ENCODE results near the gene MUC6.

The MUC6 gene

DNA sequence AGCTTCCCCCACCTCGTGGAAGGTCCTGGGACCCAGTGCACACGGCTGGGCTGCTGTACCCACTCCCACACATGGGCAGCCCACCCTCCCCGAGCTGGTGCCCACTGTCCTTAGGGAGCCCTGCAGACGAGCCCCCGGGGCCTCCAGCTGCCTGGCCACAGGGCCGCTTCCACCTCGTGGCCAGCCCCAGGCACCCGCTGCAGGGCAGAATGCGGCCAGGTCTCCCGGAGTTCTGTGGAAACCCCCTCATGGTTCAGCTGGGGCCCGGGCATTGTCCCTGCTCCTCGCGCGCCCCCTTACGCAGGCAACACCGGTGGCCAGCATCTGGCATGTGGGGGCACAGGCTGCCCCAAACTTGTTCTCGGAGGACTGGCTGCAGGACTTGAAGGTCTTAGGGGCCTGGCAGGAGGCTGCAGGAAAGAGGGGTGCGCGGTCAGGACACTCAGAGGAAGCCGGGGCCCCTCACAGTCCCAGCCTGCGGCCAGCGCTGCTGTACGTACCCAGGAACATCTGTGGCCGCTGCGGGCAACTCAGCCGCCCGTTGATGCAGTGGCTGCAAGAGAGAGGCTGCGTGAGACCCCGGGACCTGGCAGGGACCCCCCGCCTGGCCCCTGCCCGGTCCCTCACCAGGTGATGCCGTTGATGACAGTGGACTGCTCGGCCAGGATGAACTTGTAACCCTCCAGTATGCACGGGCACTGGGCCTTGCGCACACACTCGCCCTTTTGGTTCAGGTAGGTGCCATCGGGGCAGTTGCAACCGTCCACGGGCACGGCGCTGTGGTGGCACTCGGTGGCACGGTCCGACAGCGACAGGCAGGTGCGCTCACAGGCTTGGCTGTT lies 9.7 kb downstream of the MUC6 start:
- in situ Hi-C loops (cut with HindIII; ENCODE audit: low pct_unique_long_range_greater_than_20kb, low sequenced_read_pairs) = no loop called here
- no peak for DNase-seq (ENCODE audit: low read depth in 1 of 2, low spot score in 1 of 2)
- TF ChIP-seq JUND (IDR thresholded peaks at IDR 0.05; ENCODE audit: low read depth) = no peak

DNA sequence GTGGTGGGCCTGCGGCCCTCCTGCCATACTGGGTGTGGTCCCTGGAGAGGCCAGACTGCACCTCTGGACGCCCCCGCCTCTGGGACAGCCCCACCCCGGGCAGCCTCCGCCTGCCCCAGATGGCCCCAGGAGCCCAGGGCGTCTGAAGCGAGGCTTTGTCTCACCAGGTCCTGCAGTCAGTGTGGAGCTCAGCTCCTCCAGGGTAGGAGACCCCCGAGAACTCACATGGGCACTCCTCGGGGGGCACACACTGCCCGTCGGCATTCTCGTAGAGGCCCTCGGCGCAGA lies 10.4 kb downstream of the MUC6 start:
- no peak for DNase-seq (ENCODE audit: low read depth in 1 of 2, low spot score in 1 of 2)
- no peak for TF ChIP-seq JUND (IDR thresholded peaks at IDR 0.05; ENCODE audit: low read depth)
- in situ Hi-C loops (cut with HindIII; ENCODE audit: low pct_unique_long_range_greater_than_20kb, low sequenced_read_pairs) = no loop called here

DNA sequence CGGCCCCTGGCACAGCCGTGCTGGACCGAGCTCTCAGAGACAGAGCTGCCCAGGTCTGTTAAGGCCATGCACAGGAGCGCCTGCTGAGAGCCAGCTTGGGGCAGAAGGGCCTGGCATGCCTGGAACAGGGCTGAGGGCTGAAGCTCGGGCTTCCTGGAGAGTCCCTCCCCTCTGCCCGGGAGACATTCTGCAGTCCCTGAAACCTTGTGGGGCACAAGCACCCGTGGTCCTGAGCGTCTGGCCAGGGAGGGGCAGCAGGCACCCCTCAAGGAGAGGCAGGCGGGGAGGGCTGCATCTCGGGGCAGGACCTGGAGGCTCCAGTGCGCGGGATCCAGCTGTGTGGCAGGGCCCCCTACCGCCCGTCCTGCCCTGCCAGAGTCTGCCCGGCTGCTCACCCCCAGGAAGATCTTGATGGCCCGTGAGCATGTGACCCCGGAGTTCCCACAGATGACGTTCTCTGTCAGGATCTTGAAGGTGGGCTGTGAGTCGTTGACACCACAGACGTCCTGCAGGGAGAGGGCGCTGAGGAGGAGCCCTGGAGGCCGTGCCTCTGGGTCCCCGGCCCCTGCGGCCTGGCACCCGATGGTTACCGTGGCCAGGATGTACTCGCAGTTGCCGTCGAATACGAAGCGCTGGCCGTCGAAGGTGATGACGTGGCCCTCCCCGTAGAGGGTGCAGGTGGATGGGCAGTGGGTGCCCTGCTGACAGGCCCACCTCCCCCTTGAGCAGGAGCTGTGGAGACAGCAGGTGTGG lies 10.9 kb downstream of the MUC6 start:
- no peak for TF ChIP-seq JUND (IDR thresholded peaks at IDR 0.05; ENCODE audit: low read depth)
- no peak for DNase-seq (ENCODE audit: low read depth in 1 of 2, low spot score in 1 of 2)
- in situ Hi-C loops (cut with HindIII; ENCODE audit: low pct_unique_long_range_greater_than_20kb, low sequenced_read_pairs) = no loop called here

DNA sequence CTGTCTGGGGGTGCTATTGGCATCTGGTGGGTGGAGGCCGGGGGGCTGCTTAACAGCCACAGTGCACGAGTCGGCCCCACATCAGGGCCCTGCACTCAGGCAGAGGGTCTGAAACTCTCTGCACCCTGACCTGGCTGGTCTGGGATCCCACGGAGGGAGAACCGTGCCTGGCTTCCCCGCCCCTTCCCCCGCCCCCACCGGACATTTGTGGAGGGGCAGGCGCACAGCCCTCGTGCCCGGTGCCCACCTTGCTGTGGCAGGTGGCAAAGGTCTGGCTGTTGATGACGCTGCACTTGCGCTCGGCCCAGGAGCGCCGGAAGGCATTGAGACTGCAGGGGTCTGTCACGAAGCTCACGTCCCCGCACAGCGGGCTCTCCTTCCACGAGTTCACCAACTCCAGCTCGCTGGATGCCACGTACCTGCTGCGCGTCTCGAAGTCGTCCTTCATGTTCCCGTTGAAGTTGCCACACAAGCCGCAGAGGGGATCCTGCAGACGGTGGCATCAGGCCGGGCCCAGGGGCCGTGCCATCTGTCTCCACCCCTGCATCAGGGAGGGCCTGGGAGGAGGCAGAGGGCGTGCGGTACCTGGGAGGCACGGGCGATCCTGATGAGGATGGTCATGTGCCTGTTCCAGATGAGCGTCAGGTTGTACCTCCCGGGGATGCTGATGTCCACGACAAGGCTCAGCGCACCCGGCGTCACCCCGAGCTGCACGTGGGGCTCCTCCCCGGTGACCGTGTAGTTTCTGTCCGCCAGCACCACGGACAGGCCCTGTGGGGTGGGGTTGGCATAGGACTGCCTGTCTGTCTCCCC lies 11.7 kb downstream of the MUC6 start:
- no peak for DNase-seq (ENCODE audit: low read depth in 1 of 2, low spot score in 1 of 2)
- in situ Hi-C loops (cut with HindIII; ENCODE audit: low pct_unique_long_range_greater_than_20kb, low sequenced_read_pairs) = no loop called here
- TF ChIP-seq JUND (IDR thresholded peaks at IDR 0.05; ENCODE audit: low read depth) = no peak

DNA sequence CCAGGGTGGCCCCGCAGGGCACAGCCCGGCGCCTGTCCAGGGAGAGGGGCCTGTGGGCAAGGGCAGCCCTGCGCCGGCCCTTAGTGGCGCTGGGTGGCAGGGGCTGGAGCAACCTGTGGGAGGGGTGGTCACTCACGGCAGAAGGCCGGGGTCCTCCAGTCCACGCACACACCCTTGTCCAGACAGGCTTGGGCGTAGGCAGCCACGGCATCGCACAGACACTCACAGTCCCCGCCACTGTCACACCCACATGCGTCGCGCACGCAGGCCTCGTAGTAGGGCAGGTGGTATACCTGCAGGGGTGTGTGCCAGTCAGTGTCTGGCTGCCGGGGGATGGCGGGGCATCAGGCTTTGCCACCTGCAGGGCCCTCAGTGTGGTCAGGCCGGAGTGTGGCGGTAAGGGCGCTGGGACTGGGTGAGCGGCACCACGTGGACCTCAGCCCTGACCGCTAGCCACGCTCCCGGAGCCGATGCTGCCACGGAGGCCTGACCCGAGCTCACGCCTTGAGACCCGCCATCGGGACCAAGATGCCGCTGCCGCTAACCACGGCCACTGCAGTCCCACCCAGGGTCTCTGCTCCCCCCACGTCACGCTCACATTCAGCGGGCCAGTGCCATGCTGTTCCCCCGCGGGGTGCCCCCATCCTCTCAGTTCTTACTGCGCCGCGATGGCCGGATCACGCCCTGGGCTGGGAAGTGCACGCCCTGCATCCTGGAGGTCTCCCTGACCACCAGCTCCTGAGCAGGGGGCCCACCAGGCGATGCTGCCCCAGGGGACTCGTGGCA lies 12.5 kb downstream of the MUC6 start:
- in situ Hi-C loops (cut with HindIII; ENCODE audit: low pct_unique_long_range_greater_than_20kb, low sequenced_read_pairs) = no loop called here
- no peak for TF ChIP-seq JUND (IDR thresholded peaks at IDR 0.05; ENCODE audit: low read depth)

DNA sequence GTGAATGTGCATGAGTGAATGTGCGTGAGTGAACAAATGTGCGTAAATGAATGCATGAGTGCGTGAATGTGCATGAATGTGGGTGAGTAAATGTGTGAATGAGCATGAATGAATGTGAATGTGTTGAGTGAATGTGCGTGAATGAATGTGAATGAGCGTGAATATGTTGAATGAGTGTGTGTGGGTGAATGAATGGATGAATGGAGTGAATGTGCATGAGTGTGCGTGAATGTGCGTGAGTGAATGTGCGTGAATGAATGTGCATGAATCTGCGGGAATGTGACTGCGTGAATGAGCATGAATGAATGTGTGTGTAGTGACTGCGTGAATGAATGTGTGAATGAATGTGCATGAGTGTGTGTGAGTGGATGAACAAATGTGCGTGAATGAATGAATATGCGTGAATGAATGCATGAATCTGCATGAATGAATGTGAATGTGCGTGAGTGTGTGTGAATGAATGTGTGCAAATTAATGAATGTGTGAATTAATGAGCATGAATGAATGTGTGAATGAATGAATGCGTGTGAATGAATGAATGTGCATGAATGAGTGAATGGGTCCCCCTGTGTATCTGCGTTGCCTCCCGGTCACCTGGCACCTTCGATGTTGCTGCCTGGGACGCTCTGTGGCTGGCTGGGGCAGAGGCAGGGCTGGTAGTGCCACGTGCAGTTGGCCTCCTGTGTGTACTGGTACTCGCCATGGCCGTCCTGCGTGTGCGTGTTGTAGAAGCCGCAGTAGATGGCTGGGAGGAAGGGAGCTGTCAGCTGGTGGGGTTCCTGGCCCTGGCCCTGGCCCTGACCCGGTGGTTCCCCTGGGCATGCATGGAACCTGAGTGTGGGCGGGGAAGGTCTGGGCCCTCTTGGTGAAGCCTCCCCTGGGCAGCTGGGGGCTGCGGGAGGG lies 13.4 kb downstream of the MUC6 start:
- TF ChIP-seq JUND (IDR thresholded peaks at IDR 0.05; ENCODE audit: low read depth) = no peak
- DNase-seq (ENCODE audit: low read depth in 1 of 2, low spot score in 1 of 2) = no peak
- in situ Hi-C loops (cut with HindIII; ENCODE audit: low pct_unique_long_range_greater_than_20kb, low sequenced_read_pairs) = no loop called here

More for the DNA sequence above, 12.5 kb downstream of the MUC6 start:
- DNase-seq (ENCODE audit: low read depth in 1 of 2, low spot score in 1 of 2) = no peak

DNA sequence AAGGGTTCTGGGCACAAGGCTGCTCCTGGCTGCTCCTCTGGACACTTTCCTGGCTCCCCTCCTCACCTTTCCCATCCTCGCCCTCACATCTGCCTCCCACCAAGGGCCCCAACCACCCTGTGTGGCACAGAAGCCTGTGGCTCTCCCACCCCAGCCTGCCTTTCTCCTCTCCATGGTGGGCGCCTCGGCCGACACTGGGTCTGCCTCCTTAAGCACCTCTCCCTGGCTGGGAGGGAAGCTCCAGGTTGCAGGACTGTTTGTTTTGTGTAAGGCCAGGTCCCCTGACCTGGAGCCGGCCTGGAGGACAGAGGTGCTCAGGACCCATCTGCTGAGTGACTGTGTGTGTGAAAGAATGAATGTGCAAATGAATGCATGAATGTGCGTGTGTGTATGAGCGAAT lies 14.1 kb downstream of the MUC6 start:
- in situ Hi-C loops (cut with HindIII; ENCODE audit: low pct_unique_long_range_greater_than_20kb, low sequenced_read_pairs) = no loop called here
- DNase-seq (ENCODE audit: low read depth in 1 of 2, low spot score in 1 of 2) = no peak

DNA sequence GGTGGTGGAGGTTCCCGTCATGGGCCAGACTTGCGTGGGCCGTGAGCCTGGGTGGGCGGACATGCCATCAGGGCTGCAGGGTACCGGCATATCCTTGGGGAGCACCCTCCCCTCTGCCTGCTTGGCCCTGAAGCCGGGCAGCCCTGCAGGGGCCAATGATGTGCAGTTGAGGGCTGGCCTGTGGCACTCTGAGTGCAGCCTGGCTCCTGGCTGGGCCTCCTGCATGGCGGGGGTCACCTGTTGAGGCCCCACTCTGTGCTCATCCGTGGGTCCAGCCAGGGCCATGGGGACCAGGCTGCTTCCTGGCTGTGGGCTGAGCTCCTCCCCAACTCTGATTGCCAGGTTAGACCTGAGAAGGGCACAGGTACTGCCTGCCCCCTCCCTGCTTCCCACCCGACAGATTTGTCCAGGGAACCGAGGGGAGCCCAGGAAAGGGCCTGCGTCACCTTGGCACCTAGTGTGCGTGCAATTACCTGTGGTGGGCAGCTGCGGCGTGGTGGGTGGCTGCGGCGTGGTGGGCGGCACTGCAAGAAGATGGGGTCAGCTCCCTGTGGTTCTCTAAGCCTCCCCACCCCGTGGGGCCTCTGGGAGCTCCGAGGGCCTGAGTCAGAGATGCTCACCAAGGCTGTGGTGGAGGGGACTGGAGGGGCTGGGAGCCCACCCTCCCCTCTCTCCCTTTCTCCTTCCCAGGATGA lies 16.2 kb downstream of the MUC6 start:
- in situ Hi-C loops (cut with HindIII; ENCODE audit: low pct_unique_long_range_greater_than_20kb, low sequenced_read_pairs) = no loop called here
- DNase-seq (ENCODE audit: low read depth in 1 of 2, low spot score in 1 of 2) = no peak
- no peak for TF ChIP-seq JUND (IDR thresholded peaks at IDR 0.05; ENCODE audit: low read depth)

More for the DNA sequence above, 14.1 kb downstream of the MUC6 start:
- no peak for TF ChIP-seq JUND (IDR thresholded peaks at IDR 0.05; ENCODE audit: low read depth)

DNA sequence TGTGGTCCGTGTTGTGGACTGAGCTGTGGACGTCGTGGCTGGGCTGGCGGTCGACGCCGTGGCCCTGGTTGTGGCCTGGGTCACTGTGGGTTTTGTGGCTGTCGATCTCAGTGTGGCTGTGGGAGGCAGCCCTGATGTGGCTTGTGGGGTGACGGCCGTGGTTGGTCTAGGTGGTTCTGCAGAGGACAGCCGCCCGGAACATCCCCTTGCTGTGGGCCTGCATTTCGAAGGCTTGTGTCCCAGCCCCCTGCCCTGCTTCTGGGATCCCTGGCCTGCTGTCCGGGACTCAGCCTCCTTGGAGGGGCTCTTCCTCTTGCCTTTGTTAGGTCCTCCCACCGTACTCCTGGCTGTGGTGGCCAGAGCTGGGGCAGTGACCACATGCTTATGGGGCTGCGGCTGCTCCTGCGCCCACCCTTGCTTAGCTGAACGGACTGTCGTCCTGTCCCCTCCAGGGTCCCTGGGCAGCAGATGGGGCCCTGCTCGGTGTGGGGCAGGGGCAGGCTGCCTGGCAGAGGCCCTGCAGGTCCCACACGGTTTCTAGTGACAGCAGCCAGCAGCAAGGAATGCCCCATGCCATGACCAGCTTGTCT lies 17.1 kb downstream of the MUC6 start:
- in situ Hi-C loops (cut with HindIII; ENCODE audit: low pct_unique_long_range_greater_than_20kb, low sequenced_read_pairs) = no loop called here
- DNase-seq (ENCODE audit: low read depth in 1 of 2, low spot score in 1 of 2) = no peak
- TF ChIP-seq JUND (IDR thresholded peaks at IDR 0.05; ENCODE audit: low read depth) = no peak

DNA sequence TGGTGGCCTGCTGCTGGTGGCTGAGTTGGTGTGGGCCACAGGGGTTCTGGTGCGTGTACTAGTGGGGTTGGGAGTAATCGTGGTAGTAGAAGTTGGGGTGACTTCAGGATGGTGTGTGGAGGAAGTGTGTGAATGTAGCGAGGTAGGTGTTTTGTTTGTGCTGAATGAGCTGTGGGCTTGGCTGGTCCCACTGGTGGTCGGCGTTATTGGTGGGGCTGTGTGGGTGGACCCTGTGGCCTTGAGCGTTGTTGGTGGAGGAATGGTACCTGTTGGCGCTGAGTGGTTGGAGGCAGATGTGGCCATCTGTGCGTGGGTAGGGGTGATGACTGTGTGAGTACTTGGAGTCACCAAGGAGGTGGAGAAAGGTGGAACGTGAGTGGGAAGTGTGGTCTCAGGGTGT lies 18.4 kb downstream of the MUC6 start:
- in situ Hi-C loops (cut with HindIII; ENCODE audit: low pct_unique_long_range_greater_than_20kb, low sequenced_read_pairs) = no loop called here
- TF ChIP-seq JUND (IDR thresholded peaks at IDR 0.05; ENCODE audit: low read depth) = no peak
- no peak for DNase-seq (ENCODE audit: low read depth in 1 of 2, low spot score in 1 of 2)

All from T47D (cell line).